NCI-H1417 (cell line): ENCODE measurements around the gene BNC2.

Source experiments
- DNase-seq, 3 experiments: peaks; one replicate each; lab custom pipeline; 2025; lab: John Stamatoyannopoulos, UW

Gene BNC2

GRCh38 chr9:16718296-16718695 lies 152.2 kb downstream of the BNC2 start:
- DNase-seq: no peak

DNA sequence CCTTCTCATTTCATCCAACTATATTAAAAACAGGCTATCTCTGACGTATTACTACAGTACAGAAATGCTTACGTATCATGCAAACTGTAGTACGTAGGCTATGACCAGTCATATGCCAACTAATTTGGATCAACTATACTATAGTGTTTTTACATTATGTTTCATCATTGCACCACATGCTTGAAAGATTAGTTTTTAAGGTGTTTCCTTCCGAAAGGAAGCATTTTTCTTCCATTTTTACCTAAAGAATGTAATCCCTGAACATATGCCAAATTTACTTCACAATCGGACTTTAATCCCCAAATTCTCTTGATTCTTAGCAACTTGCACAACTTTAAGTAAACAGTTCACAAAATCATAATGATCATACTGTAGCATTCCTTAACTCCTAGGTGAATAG lies 153.9 kb downstream of the BNC2 start:
- no peak for DNase-seq

DNA sequence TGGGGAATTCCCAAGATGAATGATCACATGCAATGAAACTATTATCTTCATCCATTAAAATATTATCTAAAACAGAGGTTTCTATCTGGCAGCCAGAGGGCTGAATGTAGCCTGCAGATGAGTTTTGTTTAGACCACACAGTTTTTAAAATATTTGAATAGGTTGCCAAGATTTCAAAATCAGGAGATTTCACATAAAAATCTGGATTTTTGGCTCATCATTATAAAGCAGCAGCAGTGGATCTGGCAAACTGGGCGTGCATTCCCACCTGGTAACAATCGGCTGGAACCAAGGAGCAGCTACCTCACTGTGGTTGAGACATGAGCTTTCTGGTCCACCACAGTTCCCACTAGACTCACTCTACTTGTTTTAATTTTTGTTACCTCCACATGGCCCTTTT lies 155.1 kb downstream of the BNC2 start:
- no peak for DNase-seq

DNA sequence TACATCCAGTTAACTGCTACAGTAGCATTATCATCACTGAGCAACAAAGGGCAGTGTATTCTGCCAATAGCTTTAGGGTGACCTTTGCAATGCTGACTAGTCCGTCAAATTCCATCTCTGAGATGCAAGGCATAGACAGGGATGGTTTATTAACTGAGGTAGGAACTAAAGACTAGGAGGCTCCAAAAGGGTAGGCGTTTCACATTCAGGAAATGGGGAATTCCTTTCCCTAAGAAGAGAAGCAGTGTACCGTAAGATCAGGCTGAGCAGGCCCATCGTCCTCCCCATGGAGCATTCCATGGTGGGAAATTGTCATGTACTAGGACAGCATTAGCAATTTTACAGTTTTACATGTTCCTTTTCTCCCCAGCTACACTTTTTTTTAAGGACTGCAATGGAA lies 157.7 kb downstream of the BNC2 start:
- no peak for DNase-seq

DNA sequence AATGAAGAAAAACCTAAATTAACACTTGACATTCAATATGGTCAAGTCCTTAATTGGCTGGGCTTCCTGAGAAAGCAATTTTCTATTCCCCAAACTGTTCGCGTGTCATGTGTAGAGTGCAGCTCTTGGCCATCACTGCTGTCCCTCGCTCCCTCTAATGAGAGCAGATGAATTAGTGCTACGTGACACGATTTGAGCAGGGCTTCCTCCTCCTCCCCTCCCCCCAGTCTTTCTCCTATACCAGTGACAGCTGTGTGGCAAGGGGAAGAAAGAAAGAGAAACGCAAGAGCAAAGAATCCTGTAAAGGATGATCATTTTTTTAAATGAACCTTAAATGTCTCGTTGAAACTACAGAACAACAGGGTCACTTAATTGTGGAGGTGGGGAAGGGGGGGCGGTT lies 159.6 kb downstream of the BNC2 start:
- DNase-seq: peak in 1 of 3 experiments; percentile 53

DNA sequence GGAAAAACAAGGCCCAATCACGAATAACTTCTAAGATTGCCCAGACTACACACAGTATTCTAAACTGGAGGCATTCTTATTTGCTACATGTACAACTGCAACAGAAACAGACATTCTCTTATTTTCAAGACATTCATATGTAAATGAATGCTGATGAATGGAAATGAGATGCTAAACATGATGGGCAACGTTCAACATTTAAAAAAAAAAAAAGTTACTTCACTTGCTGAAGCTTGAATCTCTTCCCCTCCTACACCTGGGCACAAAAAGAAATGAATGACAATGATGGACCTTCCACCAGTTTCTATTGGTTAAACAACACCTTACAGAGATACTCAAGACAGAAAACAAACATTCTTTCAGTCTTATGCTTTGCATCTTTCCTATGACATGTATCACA lies 160.5 kb downstream of the BNC2 start:
- no peak for DNase-seq

DNA sequence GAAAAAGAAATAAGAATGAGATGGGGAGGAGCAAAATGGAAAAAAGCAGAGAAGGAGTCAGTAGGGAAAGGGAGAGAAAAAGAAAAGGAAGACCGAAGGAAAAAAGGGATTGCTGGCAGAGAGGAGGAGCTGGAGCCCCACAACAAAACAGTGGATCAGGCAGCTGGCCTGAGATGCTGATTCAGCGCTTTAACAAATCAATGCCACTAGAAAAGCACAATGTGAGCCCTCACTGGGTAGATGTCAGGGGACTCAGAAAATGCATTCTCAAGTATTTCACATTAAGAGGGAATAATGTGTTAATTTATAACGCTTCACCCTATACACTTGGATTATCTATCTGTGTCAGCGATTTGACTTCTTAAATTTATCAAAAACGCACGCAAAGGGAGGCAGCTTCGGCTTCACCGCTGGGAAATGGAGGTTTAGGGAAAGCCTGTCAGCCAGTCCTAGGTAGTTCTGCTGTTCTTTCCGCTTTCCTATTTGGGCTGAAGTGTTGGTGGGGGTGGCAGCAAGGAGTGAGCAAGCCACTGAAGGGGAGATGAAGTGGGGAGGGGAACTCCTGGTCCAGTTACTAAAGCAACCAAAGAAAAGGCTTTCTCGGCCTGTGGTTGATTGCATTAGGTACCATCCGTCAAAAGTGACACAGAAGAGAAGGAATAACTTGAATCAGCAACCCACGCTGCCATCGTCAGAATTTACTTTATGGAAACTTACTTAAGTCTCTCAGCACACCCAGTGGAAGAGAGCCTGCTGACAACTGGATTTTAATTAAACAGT lies 161.6 kb downstream of the BNC2 start:
- DNase-seq: no peak

DNA sequence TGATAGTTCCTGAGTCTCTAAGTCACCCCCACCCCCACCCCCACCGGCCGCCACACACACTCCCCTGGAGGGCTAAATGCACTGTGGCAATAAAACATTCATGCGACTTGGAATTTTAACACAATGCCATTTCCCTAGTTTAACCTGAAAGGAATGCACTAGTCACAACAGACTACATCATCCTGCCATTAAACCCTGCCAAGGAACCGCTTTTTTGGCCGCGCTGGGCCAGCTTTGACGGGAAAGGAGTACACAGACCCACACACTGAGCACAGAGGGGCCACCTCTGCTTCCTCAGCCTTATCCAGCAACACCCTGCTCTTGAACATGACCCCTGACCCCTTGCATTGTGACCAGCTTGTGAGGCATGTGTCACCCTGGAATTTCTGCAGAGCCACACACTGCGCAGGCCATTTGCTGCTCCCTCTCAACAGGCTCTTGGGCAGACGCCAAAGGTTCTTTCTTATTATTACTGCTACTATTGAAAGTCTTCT lies 165.3 kb downstream of the BNC2 start:
- no peak for DNase-seq

DNA sequence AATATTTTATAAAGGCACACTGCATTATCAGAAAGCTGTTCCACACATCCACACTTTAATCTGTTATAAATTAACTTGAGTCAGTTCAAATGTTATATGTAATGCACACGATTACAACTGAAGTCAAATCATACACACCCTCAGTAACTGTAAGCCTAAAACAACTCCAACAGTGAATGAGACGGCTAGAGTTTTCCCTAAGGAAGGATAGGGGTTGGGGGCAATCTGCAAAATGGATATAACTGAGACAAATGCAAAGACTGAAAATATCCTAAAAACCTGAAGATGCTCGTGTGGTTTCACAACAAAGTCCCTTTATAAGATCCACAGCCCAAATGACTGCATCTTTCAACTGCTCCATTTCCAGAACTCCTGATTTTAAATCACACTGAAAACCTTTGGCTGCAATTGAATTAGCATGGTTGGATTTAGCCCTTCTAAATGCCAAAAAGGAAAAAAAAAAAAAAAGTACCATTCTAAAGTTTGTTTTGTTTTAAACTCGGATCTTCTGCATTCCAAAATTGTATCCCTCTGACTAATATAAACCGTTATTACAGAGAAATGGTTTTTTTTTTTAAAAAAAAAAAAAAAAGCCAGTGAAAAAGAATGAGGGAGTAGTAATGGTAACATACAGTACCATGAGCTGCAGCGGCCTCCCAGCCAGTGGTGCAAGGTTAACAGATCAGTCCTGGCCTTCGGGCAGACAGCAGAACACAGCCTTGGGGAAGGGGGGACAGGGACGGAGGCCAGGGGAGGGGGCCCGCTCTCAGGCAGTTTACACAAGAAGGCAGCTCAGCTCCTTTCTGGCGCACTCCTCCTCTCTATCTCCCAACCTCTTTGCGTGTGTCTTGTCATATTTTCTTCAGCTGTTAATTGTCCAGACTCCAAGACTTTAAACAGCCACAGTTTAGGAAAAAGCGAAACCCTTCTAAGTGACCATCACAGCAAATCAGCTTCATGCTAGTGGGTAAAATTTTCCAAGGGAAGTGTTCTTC lies 166.1 kb downstream of the BNC2 start:
- DNase-seq: no peak

DNA sequence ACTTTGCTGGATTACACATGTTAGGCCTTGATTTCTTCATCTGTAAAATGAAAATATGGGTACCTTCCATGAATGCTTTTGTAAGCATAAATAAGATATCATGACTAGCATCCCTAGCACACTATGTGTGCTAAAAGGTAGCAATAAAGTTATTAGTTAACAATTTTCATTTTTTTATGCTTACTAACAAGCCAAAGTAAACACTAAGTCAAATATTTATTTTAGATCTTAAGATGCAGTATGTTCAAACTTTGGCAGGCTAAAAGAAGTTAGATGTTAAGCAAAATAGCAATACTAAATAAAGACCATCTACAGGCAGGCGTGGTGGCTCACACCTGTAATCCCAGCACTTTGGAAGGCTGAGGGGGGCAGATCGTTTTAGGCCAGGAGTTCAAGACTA lies 169.1 kb downstream of the BNC2 start:
- DNase-seq: no peak

- DNase-seq: no peak
These were observed 176.9 kb downstream of the BNC2 start for GRCh38 chr9:16693616-16694015.

GRCh38 chr9:16690628-16691027 lies 179.8 kb downstream of the BNC2 start:
- peak in 1 of 3 experiments; percentile 18 for DNase-seq

- no peak for DNase-seq
These were observed 180.3 kb downstream of the BNC2 start for GRCh38 chr9:16690205-16690604.

DNA sequence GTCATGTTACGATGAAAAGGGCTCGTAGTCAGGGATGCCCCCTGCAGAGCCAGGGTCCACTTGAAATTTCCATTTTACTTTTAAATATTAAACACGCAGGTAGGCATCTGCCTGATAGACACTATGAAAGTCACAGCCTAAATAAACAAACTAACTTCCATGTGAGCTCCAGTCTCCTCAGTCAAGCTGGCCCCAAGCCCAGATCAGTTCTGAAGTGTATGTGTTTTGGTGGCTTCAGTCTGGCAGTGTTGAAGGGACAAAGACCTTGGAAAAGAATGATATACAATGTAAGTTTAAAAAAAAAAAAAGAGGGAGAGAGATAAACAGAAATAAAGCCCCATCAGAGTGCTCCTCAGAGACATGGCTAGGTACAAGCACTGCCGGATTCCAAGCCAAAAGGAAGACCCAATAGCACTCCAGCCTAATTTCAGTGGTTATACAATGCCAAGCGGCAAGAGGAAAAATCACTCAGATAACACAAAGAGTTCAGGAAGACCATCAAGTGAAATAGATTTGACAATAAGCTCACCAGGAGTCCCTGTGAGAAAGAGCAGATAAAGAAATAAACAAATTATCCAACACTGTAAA lies 181.0 kb downstream of the BNC2 start:
- peak in 2 of 3 experiments; percentile 52 to 67 for DNase-seq

DNA sequence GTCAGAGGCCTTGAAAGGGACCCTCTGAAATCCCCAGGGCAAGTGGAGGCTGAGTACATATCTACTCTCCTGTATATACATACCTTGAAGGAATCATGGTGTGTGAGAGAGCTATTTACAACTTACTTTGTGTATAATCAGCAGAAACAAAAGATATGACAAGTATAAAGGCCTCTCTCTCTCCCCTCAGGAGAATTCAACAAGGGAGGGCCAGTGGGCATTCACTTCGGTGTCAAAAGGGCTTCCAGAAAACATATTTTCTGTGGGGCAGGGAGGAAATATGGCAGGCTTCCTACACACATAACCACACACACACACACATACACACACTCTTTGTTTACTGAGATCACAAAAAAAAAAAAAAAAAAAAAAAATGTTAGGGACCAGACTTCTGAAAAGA lies 181.7 kb downstream of the BNC2 start:
- DNase-seq: no peak

GRCh38 chr9:16687678-16688369 lies 182.6 kb downstream of the BNC2 start:
- no peak for DNase-seq

DNA sequence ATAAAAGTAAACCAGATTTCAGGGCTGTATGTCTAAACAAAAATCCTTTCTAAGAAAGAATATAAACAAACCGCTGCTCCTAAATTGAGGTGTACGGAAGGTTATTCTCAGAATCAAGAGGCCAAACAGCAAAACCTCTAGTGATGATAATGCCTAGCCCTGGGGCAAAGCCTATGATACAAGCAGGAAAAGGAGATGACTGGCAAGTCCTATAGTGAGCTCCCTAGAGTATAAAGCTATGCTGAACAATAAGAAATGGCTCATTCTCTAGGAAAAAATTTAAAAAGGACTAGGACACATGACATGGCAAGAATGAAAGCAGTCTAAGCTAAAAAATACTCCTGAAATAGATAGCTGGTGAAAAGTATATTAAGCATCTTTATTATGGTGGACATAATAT lies 187.1 kb downstream of the BNC2 start:
- no peak for DNase-seq

DNA sequence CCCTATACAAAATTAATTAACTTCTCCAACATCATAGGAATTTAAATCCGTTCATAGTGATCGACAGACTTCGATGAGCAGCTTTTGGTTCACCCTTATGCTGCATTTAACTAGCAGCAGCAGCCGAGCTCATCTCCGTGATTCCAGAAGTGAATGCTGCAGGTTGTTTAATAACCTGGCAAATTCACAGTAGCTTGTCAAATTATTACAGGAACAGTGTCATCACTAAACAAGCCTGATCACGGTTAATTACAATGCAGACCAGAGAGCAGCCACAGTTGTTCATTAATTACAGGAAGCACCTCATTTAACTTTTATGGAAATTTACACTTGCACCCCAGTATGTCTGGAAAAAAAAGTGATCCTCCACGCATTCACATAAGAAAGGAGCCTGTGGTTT lies 188.2 kb downstream of the BNC2 start:
- DNase-seq: peak in 2 of 3 experiments; percentile 4 to 32

DNA sequence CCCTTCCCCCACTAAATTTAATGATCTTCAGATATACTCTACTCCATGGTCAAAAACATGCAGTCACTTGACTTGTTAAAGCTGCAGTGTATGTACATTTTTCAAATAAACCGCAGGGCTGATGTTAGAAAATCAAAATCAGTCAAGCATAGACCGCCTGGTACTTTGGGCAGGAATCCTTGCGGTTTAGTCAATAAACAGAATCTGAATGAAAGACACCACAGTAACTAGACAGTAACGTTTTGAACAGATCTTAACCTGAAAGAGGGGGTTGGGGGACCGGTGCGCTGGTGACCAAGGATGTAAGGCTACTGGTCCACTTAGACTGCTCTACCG lies 188.8 kb downstream of the BNC2 start:
- no peak for DNase-seq

DNA sequence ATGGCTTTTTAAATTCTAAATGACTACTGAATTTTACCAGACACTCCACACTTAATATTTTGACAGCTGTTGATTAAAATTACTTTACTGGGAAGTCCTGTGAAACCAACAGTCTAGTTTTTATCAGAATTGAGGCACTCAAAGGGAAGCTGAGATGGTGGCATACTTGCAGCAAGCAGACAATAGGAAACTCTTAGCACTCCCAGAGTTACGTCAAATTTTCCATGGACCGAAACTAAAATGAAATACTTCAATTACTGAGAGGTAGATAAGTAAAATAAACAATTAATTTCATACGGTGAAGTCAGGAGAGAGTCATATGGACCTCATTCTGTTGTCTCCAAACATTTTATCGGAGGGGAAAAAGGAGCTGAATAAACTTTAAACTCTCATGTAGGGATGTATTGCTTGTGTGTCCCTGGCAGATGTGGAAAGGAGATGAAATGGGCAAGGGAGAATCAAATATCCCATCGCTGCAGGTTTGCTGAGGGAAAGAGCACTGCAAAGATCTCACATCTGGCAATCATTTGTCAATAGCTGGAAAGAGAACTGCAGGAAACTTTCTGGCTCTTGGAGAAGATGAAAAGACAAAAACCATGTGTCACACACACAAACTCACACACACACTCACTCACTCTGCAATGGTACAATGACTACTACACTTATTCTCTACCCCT lies 189.4 kb downstream of the BNC2 start:
- no peak for DNase-seq

GRCh38 chr9:16680541-16680940 lies 189.9 kb downstream of the BNC2 start:
- no peak for DNase-seq
